ENCODE measurements around the gene ACAT2. TPM values are rescaled to one million over a fixed set of nuclear protein-coding genes. Genes with fewer than 3 reads are reported as not detected.

ACAT2 gene
- total RNA-seq, 1 donor from 2014 or later, result 92.5 TPM

- no peaks in the 10 kb centered on the region for H3K27me3 ChIP-seq
- H3K79me2 ChIP-seq (ENCODE audit: low read depth), result no peaks in the 10 kb centered on the region
- no peak for DNase-seq (ENCODE audit: low spot score)
- H3K9ac ChIP-seq, result no peak overlapping the region
- H3K4me1 ChIP-seq, result no peaks in the 10 kb centered on the region
- Mint-ChIP-seq H3K36me3 (no peaks in the 10 kb centered on the region), H3K9me3 (no peaks in the 10 kb centered on the region), H3K27ac (no peak overlapping the region), H3K4me3 (no peak overlapping the region), H3K4me1 (peaks cover 20% of the 10 kb centered on the region), H3K27me3 (ENCODE audit: insufficient read depth, low read depth) (peaks cover 7% of the 10 kb centered on the region)
- no peak overlapping the region for H3K4me2 ChIP-seq
- no peaks in the 10 kb centered on the region for H4K20me1 ChIP-seq (ENCODE audit: low read depth)
- H3K27ac ChIP-seq, result no peak overlapping the region
- no peak for TF ChIP-seq EZH2phosphoT487 (IDR thresholded peaks at IDR 0.05)
- no peak for TF ChIP-seq EZH2 (IDR thresholded peaks at IDR 0.05)
- TF ChIP-seq CTCF (IDR thresholded peaks at IDR 0.05), result no peak
- H3K36me3 ChIP-seq, result no peaks in the 10 kb centered on the region
- H2AFZ ChIP-seq (replicated peaks), result no peak overlapping the region
- H3K9me3 ChIP-seq (ENCODE audit: low read depth), result no peaks in the 10 kb centered on the region
- no peaks in the 10 kb centered on the region for H3F3A ChIP-seq (ENCODE audit: low read depth)
- no peak overlapping the region for H3K4me3 ChIP-seq
Measured at GRCh38 chr6:159817951-159818739, 56.3 kb downstream of the ACAT2 start.

GRCh38 chr6:159819098-159819497 lies 57.3 kb downstream of the ACAT2 start:
- Histone ChIP-seq H2AFZ (replicated peaks) (no peak overlapping the region), H3K27me3 (no peaks in the 10 kb centered on the region), H3K9me3 (ENCODE audit: low read depth) (no peaks in the 10 kb centered on the region), H3K4me1 (no peaks in the 10 kb centered on the region), H3K4me3 (no peak overlapping the region), H4K20me1 (ENCODE audit: low read depth) (no peaks in the 10 kb centered on the region), H3K9ac (no peak overlapping the region), H3K36me3 (no peaks in the 10 kb centered on the region), H3K4me2 (no peak overlapping the region), H3K27ac (no peak overlapping the region), H3F3A (ENCODE audit: low read depth) (no peaks in the 10 kb centered on the region), H3K79me2 (ENCODE audit: low read depth) (no peaks in the 10 kb centered on the region)
- no peak for TF ChIP-seq EZH2 (IDR thresholded peaks at IDR 0.05)
- TF ChIP-seq EZH2phosphoT487 (IDR thresholded peaks at IDR 0.05), result no peak
- no peak for TF ChIP-seq CTCF (IDR thresholded peaks at IDR 0.05)
- Mint-ChIP-seq H3K27me3 (ENCODE audit: insufficient read depth, low read depth) (peaks cover 7% of the 10 kb centered on the region), H3K4me3 (no peak overlapping the region), H3K36me3 (no peaks in the 10 kb centered on the region), H3K27ac (no peak overlapping the region), H3K4me1 (peaks cover 20% of the 10 kb centered on the region), H3K9me3 (no peaks in the 10 kb centered on the region)
- no peak for DNase-seq (ENCODE audit: low spot score)

GRCh38 chr6:159819932-159820640 lies 58.2 kb downstream of the ACAT2 start:
- Histone ChIP-seq H3F3A (ENCODE audit: low read depth) (no peaks in the 10 kb centered on the region), H3K27me3 (no peaks in the 10 kb centered on the region), H2AFZ (replicated peaks) (peak overlapping the region; percentile 37), H3K9me3 (ENCODE audit: low read depth) (no peaks in the 10 kb centered on the region), H3K4me1 (no peaks in the 10 kb centered on the region), H3K4me3 (no peak overlapping the region), H3K27ac (no peak overlapping the region), H3K79me2 (ENCODE audit: low read depth) (no peaks in the 10 kb centered on the region), H3K36me3 (no peaks in the 10 kb centered on the region), H3K4me2 (no peak overlapping the region), H4K20me1 (ENCODE audit: low read depth) (no peaks in the 10 kb centered on the region), H3K9ac (no peak overlapping the region)
- no peaks in the 10 kb centered on the region for H3K36me3 Mint-ChIP-seq
- TF ChIP-seq CTCF (IDR thresholded peaks at IDR 0.05) (no peak), EZH2phosphoT487 (IDR thresholded peaks at IDR 0.05) (no peak), EZH2 (IDR thresholded peaks at IDR 0.05) (no peak)
- H3K27ac Mint-ChIP-seq, result peak overlapping the region; percentile 93
- peaks cover 20% of the 10 kb centered on the region for H3K4me1 Mint-ChIP-seq
- no peak overlapping the region for H3K4me3 Mint-ChIP-seq
- H3K27me3 Mint-ChIP-seq (ENCODE audit: insufficient read depth, low read depth), result peaks cover 7% of the 10 kb centered on the region
- peak; percentile 11 for DNase-seq (ENCODE audit: low spot score)
- H3K9me3 Mint-ChIP-seq, result no peaks in the 10 kb centered on the region
